Endothelial cell of umbilical vein (primary cell): ENCODE data around the gene IQCN. TPM values are rescaled to one million over a fixed set of nuclear protein-coding genes. Genes with fewer than 3 reads are reported as not detected.

ENCODE experiments used
- BruUV-seq: library from RNA; stranded (reverse); fragments of 400-500 nt; replicated peaks from 2 replicates; lab custom pipeline; 2021; lab: Mats Ljungman, UMichigan
- CTCF ChIA-PET: fragments of 300-600, 350-600 bp; sonication (Branson Sonifier 250); formaldehyde crosslinking; loops from one replicate; lab custom pipeline; 2021; ENCODE audit warnings: antibody characterized with exemption, inconsistent platforms; lab: Charles Lee
- POLR2A ChIA-PET: fragments of 300-600, 350-600 bp; sonication (Branson Sonifier 250); formaldehyde crosslinking; loops from one replicate; lab custom pipeline; 2021; ENCODE audit warnings: antibody characterized with exemption, inconsistent platforms; lab: Charles Lee
- DNase-seq: peaks from one replicate; pipeline ENCODE4 v3.0.0-alpha.2; 2011; ENCODE audit warnings: low read depth, low spot score
- FAIRE-seq: peaks from 2 replicates; lab custom pipeline; 2011; peaks lifted over from hg19 to GRCh38; lab: Jason Lieb, UNC
- H2AFZ ChIP-seq: 2 replicates; pipeline ENCODE4 v1.6.0; 2012; ENCODE audit warnings: low read depth, low read length, control low read depth, inconsistent platforms
- H3K27ac ChIP-seq: 2 replicates; pipeline ENCODE4 v1.5.1; 2011; ENCODE audit warnings: low read depth, mild to moderate bottlenecking, control low read depth, low read length, moderate library complexity; ENCODE audit not compliant: insufficient read depth
- H3K27me3 ChIP-seq, 2 experiments: 2 replicates each; pipeline versions ENCODE4 v1.6.0 to v1.6.1; 2011; ENCODE audit warnings: low read length in 2 of 2, mixed read lengths in 1 of 2; ENCODE audit not compliant: control insufficient read depth in 2 of 2, insufficient read depth in 2 of 2
- H3K36me3 ChIP-seq, 2 experiments: 2 replicates in 1 of 2; 3 replicates in 1 of 2; pipeline ENCODE4 v1.5.1; 2011; ENCODE audit warnings: low read length in 2 of 2, mild to moderate bottlenecking in 1 of 2, moderate library complexity in 1 of 2; ENCODE audit not compliant: control insufficient read depth in 2 of 2, insufficient read depth in 2 of 2; ENCODE audit errors: extremely low read depth in 1 of 2
- H3K4me1 ChIP-seq: 3 replicates; pipeline ENCODE4 v1.5.1; 2011; ENCODE audit warnings: mild to moderate bottlenecking, low read length; ENCODE audit not compliant: control insufficient read depth, insufficient read depth; ENCODE audit errors: extremely low read depth
- H3K4me2 ChIP-seq: 2 replicates; pipeline ENCODE4 v1.6.1; 2011; ENCODE audit warnings: low read length, control low read depth, mixed read lengths; ENCODE audit not compliant: insufficient read depth
- H3K4me3 ChIP-seq, 3 experiments: fragments of 200-600 bp in 1 of 3; sonication (generic), shearing (Covaris generic) in 1 of 3; replicated peaks in 1 of 3; 2 replicates each; pipeline ENCODE4 v1.5.1; 2011 to 2016; ENCODE audit warnings: control low read depth in 3 of 3, low read length in 3 of 3, mild to moderate bottlenecking in 2 of 3, inconsistent platforms in 1 of 3, low read depth in 1 of 3, moderate library complexity in 1 of 3; ENCODE audit not compliant: insufficient read depth in 1 of 3
- H3K79me2 ChIP-seq: 2 replicates; pipeline ENCODE4 v1.6.0; 2012; ENCODE audit warnings: low read length, inconsistent platforms; ENCODE audit not compliant: control insufficient read depth, insufficient read depth
- H3K9ac ChIP-seq: replicated peaks from 2 replicates; pipeline ENCODE3; 2011; ENCODE audit warnings: low read length, control low read depth; ENCODE audit not compliant: insufficient read depth; ENCODE audit errors: extremely low read depth
- H3K9me1 ChIP-seq: replicated peaks from 3 replicates; pipeline ENCODE4 v1.6.0; 2011; ENCODE audit warnings: mild to moderate bottlenecking, low read length; ENCODE audit not compliant: control insufficient read depth, insufficient read depth; ENCODE audit errors: extremely low read depth
- H3K9me3 ChIP-seq: replicated peaks from 2 replicates; pipeline ENCODE4 v1.5.1; 2012; ENCODE audit warnings: low read length, inconsistent platforms; ENCODE audit not compliant: control insufficient read depth, insufficient read depth
- H4K20me1 ChIP-seq: replicated peaks from 2 replicates; pipeline ENCODE3; 2011; ENCODE audit warnings: mild to moderate bottlenecking, low read length; ENCODE audit not compliant: control insufficient read depth, insufficient read depth; ENCODE audit errors: extremely low read depth
- CTCF ChIP-seq, 2 donors: IDR thresholded peaks; 1 replicate in 1 of 2; 2 replicates in 1 of 2; pipeline ENCODE4 v1.5.1; 2011; ENCODE audit warnings: low read length in 2 of 2, mild to moderate bottlenecking in 2 of 2, moderate library complexity in 2 of 2, control low read depth in 1 of 2, inconsistent platforms in 1 of 2, low read depth in 1 of 2; ENCODE audit not compliant: insufficient read depth in 1 of 2; ENCODE audit errors: extremely low read depth in 1 of 2
- EZH2 ChIP-seq: IDR thresholded peaks from 2 replicates; pipeline ENCODE4 v1.6.1; 2012; ENCODE audit warnings: borderline replicate concordance, low read depth, mild to moderate bottlenecking, moderate library complexity, low read length, inconsistent platforms; ENCODE audit not compliant: severe bottlenecking
- FOS ChIP-seq: IDR thresholded peaks from 2 replicates; pipeline ENCODE4 v1.6.1; 2011; ENCODE audit warnings: mild to moderate bottlenecking, low read length, moderate library complexity, borderline replicate concordance; ENCODE audit not compliant: insufficient read depth
- GATA2 ChIP-seq: IDR thresholded peaks from 2 replicates; pipeline ENCODE4 v1.7.0; 2011; ENCODE audit warnings: low read depth, mild to moderate bottlenecking, moderate library complexity, mixed read lengths, low read length; ENCODE audit not compliant: insufficient read length, insufficient read depth
- JUN ChIP-seq: IDR thresholded peaks from 2 replicates; pipeline ENCODE4 v1.6.1; 2011; ENCODE audit warnings: borderline replicate concordance, low read depth; ENCODE audit not compliant: insufficient read length, insufficient read depth
- MAX ChIP-seq: IDR thresholded peaks from 2 replicates; pipeline ENCODE4 v1.6.1; 2011; ENCODE audit not compliant: insufficient read depth, insufficient read length
- MYC ChIP-seq: IDR thresholded peaks from one replicate; pipeline ENCODE4 v1.6.1; 2011; ENCODE audit warnings: mild to moderate bottlenecking, low read depth, low read length
- POLR2A ChIP-seq: IDR thresholded peaks from 2 replicates; pipeline ENCODE4 v1.6.1; 2012; ENCODE audit warnings: low read depth, mild to moderate bottlenecking, control low read depth, low read length
- POLR2AphosphoS5 ChIP-seq: IDR thresholded peaks from 2 replicates; pipeline ENCODE4 v1.6.1; 2012; ENCODE audit warnings: low read depth, mild to moderate bottlenecking, control low read depth, low read length, moderate library complexity; ENCODE audit not compliant: insufficient read depth
- dilution Hi-C: fragments of 300-500 bp; cut with MboI; formaldehyde crosslinking; loops from one replicate; pipeline ENCODE4 v1.15.0; 2019; ENCODE audit warnings: low sequenced_read_pairs; ENCODE audit not compliant: extremely low pct_ligation_motif_present
- intact Hi-C: fragments of 100-400 bp; cut with micrococcal nuclease; formaldehyde crosslinking; loops from one replicate; pipeline ENCODE4 v1.10.0; 2022
- polyA plus RNA-seq, 4 experiments: library from polyadenylated mRNA; depleted of rRNA in 3 of 4; stranded (reverse) in 3 of 4; unstranded in 1 of 4; fragments of >200 nt; gene quantifications; 2 replicates each; pipeline versions ENCODE4 v1.2.1 to v1.2.3, GENCODE V29; 2011 to 2012; ENCODE audit warnings: missing spikeins in 1 of 4
- total RNA-seq: library from RNA; stranded (reverse); gene quantifications from 2 replicates; pipeline ENCODE4 v1.2.3, GENCODE V29; 2021

Gene IQCN
- total and polyA plus RNA-seq, 2 donors (not counting 3 experiments of a cell fraction or from before 2014, with no cell fraction given): 1.5 to 3.0 TPM

DNA sequence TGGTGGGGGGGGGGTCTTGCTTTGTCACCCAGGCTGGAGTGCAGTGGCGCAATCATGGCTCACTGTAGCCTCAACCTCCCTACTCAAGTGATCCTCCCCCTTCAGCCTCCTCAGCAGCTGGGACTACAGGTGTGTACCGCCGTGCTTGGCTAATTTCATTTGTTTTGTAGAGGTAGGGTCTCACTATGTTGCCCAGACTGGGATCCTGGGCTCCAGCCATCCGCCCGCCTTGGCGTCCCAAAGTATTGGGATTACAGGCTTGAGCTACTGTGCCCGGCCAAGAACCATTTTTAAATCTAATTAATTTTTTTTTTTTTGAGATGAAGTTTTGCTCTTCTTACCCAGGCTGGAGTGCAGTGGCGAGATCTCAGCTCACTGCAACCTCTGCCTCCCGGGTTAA lies 25.4 kb upstream of the IQCN start:
- dilution Hi-C loops: no loop called here
- H3K4me3 ChIP-seq: no peak overlapping the region
- peaks cover 11% of the 10 kb centered on the region for H3K4me1 ChIP-seq
- no peaks in the 10 kb centered on the region for H3K27me3 ChIP-seq
- DNase-seq (no peak), FAIRE-seq (no peak)
- TF ChIP-seq MYC: no peak
- no peak for TF ChIP-seq FOS
- TF ChIP-seq GATA2: no peak
- TF ChIP-seq EZH2: no peak
- TF ChIP-seq POLR2A: no peak
- no peak for TF ChIP-seq POLR2AphosphoS5
- no peak for TF ChIP-seq CTCF (IDR thresholded peaks at IDR 0.05; ENCODE audit: extremely low read depth in 1 of 2, insufficient read depth in 1 of 2, low read depth in 1 of 2, low read length in 2 of 2)
- no peak for TF ChIP-seq JUN
- TF ChIP-seq MAX: no peak
- H3K36me3 ChIP-seq: no peaks in the 10 kb centered on the region
- no peak overlapping the region for H3K4me2 ChIP-seq
- no peak overlapping the region for H3K9ac ChIP-seq
- H3K27ac ChIP-seq: no peak overlapping the region
- no peaks in the 10 kb centered on the region for H3K9me1 ChIP-seq
- no peaks in the 10 kb centered on the region for H3K9me3 ChIP-seq
- intact Hi-C loops: no loop called here
- no peak overlapping the region for H2AFZ ChIP-seq
- CTCF ChIA-PET: interaction anchor here (1.7 kb wide), 1 partner anchor 20 kb away, joined by 8 read pairs; no protein-coding TSS in a partner anchor
- no peaks in the 10 kb centered on the region for H4K20me1 ChIP-seq
- POLR2A ChIA-PET: no interaction called here
- BruUV-seq: no TSS peak
- no peaks in the 10 kb centered on the region for H3K79me2 ChIP-seq
